Femur (tissue), 1 donor: ENCODE measurements around the gene SLC16A11.
"Not testable (repeated sequence)": the region's sequence is repeated elsewhere in the genome, so short reads cannot be mapped to it uniquely, and the experiment has no call there.

ENCODE experiments used
- DNase-seq: peaks from one replicate; pipeline ENCODE4 v3.0.0-alpha.2; 2017

SLC16A11 gene

DNA sequence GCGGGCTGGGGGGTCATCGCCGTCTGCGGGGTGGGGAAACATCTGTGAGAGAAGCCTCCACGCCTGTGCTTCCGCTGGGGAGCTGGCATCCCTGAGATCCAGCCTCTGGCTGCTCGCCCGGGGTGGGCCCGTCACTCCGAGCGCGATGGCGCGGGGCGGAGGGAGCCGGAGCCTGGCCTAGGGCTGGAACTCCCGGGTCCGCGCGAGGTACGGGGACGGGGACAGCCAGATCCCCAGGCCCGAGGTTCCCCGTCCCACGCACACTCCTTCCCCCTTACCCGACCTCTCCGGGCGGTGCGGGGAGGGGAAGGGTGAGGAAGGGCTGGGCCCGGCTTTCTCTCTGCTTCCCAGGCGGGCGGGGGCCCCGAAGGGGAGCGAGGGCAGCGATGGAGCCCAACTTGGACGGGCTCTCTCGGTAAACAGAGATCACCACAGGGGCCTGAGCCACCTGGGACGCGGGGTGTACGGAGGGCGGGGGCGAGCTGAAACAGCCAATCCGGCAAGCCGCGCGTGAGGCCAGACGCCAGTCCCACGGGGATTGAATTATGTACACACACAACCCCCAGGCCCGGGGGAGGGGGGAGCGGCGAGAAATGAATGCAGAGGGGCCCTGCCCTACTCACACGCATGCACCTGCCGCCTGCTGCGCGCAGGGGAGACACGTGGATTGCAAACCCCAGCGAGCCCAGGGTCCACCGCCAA, at the start of gene SLC16A11:
Gene SLC16A11 (minus strand): TSS at position 596 of the 702 bp plus-strand sequence. CDS start 579 bp downstream, at position 17.
- DNase-seq = peak; percentile 63

- not testable (repeated sequence) for DNase-seq
These were observed 47.6 kb upstream of the SLC16A11 start for GRCh38 chr17:7091311-7092005.

GRCh38 chr17:7089570-7089969, 45.7 kb upstream of the SLC16A11 start:
- DNase-seq = not testable (repeated sequence)

DNA sequence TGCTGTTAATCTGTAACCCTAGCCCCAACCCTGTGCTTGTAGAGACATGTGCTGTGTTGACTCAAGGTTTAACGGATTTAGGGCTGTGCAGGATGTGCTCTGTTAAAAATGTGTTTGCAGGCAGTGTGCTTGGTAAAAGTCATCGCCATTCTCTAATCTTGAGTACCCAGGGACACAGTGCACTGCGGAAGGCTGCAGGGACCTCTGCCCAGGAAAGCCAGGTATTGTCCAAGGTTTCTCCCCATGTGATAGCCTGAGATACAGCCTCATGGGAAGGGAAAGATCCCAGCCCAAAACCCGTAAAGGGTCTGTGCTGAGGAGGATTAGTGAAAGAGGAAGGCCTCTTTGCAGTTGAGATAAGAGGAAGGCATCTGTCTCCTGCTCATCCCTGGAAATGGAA, 44.5 kb upstream of the SLC16A11 start:
- DNase-seq = not testable (repeated sequence)

DNA sequence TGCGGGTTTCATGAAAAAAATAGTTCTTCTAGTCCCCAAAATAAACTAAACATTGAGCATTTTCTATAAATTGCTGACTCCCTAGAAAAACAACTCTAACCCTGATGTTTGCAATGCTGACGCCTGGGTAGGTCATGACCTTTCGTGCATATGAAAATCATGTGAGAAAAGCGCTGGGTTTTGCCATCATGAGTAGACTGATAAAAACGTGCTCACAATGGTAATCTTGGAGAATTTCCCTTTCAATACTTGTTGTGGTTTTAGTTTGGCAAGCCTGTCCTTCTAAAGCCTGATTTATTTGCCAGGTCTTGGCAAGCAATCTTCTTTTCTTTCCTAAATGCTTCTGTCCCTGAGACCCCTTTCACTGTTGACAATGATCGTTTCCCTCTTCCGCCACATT, 40.2 kb upstream of the SLC16A11 start:
- DNase-seq = no peak

GRCh38 chr17:7083592-7083991, 39.7 kb upstream of the SLC16A11 start:
- no peak for DNase-seq

- no peak for DNase-seq
These were observed 37.6 kb upstream of the SLC16A11 start for GRCh38 chr17:7081341-7082062.

- no peak for DNase-seq
These were observed 36.7 kb upstream of the SLC16A11 start for GRCh38 chr17:7080456-7081041.

GRCh38 chr17:7079581-7080455, 35.9 kb upstream of the SLC16A11 start, which contains the start of gene CLEC10A:
Gene CLEC10A, minus strand, starts transcription at chr17:7080251. Its CDS starts 1,439 bp downstream, at chr17:7078812.
- DNase-seq = no peak

GRCh38 chr17:7078711-7079110, 34.8 kb upstream of the SLC16A11 start:
- DNase-seq = no peak

- DNase-seq = no peak
These were observed 34.1 kb upstream of the SLC16A11 start for GRCh38 chr17:7077911-7078546.

DNA sequence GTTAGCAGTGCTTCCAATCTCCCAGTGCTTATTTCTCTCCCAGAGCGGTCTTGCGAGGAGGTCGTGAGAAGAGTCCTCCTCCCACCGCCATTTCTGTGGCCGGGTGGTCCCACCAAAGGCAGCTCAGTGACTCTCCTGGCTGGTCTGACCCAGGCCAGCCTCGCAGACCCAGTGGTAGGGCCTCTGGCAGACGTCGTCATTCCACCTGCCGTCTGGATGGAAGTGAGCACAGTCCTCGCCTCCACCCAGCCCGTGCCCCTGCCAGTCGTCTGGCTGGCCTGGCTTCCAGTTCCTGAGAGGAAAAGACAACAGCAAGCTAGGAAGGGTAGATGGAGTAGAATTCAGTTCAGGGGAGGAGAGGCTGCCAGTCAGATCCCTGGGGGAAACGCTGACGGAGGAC, 31.0 kb upstream of the SLC16A11 start:
- DNase-seq = no peak

DNA sequence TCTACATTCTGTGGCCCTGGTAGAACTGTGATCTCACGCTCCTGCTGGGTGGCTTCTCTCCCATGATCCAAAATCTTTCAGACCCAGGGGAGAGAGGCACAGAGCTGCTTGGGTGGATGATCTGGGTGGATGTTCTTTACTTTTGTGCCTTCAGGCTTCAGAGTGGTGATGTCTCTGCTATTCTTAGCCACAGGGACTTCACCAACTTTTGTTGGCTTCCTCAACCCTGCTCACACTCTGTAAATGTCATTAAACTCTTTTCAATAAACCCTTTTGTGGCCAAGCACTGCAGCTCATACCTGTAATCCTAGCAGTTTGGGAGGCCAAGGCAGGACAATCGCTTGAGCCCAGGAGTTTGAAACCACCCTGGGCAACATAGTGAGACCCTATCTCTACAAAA, 28.5 kb upstream of the SLC16A11 start:
- no peak for DNase-seq

- no peak for DNase-seq
These were observed 26.8 kb upstream of the SLC16A11 start for GRCh38 chr17:7070712-7071111.

GRCh38 chr17:7068268-7068667, 24.4 kb upstream of the SLC16A11 start:
- DNase-seq = no peak

DNA sequence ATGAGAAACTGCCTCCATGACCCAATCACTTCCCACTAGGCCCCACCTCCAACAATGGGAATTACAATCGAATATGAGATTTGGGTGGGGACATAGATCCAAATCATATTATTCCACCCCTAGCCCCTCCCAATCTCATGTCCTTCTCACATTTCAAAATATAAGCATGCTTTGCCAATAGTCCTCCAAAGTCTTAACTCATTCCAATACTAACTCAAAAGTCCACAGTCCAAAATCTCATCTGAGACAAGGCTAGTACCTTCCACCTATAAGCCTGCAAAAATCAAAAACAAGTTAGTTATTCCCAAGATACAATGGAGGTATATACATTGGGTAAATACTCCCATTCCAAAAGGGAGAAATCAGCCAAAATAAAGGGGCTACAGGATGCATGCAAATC, 23.3 kb upstream of the SLC16A11 start:
- no peak for DNase-seq

GRCh38 chr17:7064261-7064660, 20.4 kb upstream of the SLC16A11 start:
- DNase-seq = no peak

DNA sequence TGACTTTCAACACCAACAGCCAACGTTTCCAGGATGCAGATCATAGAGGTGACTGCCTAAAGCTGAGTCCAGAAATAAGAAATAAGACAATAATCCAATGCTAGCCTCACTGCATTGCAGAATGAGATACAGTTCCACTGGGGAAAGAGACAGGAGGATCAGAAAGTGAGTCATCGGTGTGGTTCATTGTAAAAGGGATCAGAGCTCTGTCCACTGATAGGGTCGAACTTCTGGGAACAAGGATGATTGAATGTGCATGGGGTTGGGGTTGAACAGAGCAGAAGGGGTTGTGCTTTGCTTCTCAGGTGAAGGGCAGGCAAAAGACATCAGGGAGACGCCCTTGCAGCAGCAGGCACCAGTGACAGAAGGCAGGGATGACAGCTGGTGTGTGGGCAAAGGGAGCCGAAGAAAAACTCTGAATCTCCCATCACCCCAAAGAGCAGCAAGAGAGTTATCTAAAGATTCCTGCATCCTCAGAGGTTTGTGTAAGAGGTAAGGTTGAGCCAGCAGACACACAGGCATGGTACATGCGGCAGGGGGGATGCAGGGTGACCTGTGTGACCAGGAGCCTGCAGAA, 19.7 kb upstream of the SLC16A11 start:
- no peak for DNase-seq

DNA sequence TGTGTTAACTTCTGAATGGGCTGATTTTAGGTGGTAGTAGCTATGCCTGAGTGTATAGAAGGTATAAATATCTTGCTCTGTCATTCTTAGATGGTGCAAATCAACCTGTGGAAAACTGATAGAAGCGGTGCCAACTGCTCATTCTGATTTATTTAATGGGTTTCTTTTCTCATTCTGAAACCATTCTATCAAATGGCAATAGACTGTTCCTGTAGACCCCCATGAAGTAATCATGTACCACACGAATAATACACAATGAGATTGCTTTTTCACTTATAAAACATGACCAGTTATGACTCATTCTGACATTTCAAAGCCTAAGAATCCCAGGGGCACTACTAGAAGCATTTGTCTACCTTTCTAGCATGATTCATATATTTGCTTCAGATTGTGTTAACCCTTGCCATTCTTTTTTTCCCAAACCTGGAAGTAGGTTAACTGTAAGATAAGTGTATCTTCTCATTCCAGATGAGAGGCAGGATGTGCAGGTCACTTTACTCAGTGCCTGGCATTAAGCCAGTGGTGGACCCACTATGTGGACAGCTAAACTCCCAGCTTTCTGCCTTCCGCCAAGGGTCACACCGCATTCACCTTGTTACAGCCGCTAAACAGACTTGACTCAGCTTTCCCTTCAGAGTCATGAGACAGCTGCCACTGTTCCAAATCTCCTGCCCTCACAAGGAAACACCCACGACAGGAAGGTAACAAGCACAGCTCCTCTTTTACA, 16.4 kb upstream of the SLC16A11 start:
- no peak for DNase-seq

DNA sequence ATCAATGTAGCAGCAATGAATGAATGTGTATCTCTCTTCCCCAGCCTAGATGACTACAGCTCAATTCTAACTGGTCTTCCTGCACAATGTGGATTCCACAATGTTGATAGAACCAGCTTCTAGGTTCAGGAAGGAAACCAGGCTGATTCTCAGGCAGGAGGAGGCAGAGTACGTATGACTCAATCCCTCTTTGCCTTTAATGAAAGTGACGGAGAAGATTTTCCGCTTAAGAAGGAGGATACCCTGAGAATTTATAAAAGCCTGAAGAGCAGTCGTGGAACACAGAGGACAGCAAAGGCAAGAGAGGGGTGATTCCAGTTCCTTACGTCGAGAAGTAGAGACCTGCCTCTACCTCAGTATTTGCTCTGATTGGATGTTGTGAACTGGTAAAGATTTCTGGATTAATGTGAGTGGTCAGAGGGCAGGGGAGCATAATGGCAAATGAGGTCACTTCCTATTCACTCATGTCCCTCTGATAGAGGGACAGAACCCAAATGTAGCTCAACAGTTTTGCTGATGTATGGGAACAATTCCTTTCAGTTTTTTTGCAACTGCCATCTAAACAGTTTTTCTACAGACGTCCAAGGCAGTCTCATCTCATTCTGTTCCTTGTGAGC, 15.0 kb upstream of the SLC16A11 start:
- no peak for DNase-seq
